WTC11 (cell line): ENCODE results near the gene OR10G3. TPM values are rescaled to one million over a fixed set of nuclear protein-coding genes. Genes with fewer than 3 reads are reported as not detected.

Experiments
- total RNA-seq: library from RNA; stranded (reverse); gene quantifications from 3 replicates; pipeline ENCODE4 v1.2.3, GENCODE V29; 2021

OR10G3 gene
- total RNA-seq, 1 experiment from 2014 or later: not detected

Other genes with a start within 250 kb of the OR10G3 start
- 153 to 178 TPM (median 157 TPM) in 3 replicates for gene SUPT16H, start 196.1 kb downstream of the OR10G3 start, total RNA-seq
- 119 to 133 TPM (median 119 TPM) in 3 replicates for gene CHD8, start 124.0 kb downstream of the OR10G3 start, total RNA-seq
- gene RAB2B, start 103.1 kb downstream of the OR10G3 start, total RNA-seq: 29.6 to 33.3 TPM (median 31.7 TPM) in 3 replicates
- gene TOX4, start 102.9 kb downstream of the OR10G3 start, total RNA-seq: 49.1 to 53.0 TPM (median 52.4 TPM) in 3 replicates
- gene METTL3, start 68.7 kb downstream of the OR10G3 start, total RNA-seq: 87.2 to 93.2 TPM (median 89.5 TPM) in 3 replicates
- gene SALL2, start 53.7 kb downstream of the OR10G3 start, total RNA-seq: 239 to 307 TPM (median 288 TPM) in 3 replicates
- not detected in 3 replicates for gene OR10G2, start 54.9 kb upstream of the OR10G3 start, total RNA-seq
- gene OR4E2, start 73.8 kb upstream of the OR10G3 start, total RNA-seq: not detected in 3 replicates
- not detected in 3 replicates for gene OR4E1, start 93.7 kb upstream of the OR10G3 start, total RNA-seq